ENCODE results near the gene LY6G6D.

LY6G6D gene

DNA sequence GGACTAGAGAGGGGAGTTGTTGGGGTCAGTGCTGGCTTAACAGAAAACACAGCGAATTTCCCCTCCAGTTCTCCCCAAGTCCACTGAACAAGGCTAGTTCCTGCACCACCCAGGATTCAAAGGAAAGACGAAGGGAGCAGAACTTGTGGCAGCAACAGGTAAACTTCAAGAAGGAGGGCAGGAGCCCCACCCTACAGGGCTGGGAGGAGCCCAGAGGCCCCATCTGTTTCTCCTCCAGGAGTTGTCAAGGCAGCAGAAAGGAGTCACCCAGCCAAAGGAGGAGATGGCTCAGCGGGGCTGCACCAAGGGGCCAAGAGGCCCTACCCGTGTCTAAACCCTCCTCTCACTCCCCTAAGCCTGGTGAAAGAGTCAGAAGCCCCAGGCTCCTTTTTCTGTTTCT lies 49.0 kb downstream of the LY6G6D start:
- DNase-seq (ENCODE audit: low read depth, low spot score), result no peak

DNA sequence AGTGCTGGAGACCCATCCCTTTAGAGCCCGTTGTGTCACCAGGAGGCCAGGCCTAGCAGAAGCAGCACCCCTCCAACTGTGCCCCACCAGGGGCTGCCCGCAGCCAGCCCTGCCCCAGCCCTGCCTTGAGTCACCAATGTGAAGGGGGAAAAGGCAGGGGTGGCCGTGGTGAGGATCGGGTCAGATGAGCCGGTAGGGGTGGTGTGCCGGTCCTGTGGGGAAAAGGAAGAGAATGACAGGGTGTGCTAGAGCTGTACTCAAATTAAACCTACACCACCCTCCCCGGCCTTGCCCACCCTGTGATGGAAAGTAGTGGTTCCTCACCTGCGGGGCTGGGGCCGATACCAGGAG lies 50.4 kb downstream of the LY6G6D start:
- no peak for DNase-seq (ENCODE audit: low read depth, low spot score)

DNA sequence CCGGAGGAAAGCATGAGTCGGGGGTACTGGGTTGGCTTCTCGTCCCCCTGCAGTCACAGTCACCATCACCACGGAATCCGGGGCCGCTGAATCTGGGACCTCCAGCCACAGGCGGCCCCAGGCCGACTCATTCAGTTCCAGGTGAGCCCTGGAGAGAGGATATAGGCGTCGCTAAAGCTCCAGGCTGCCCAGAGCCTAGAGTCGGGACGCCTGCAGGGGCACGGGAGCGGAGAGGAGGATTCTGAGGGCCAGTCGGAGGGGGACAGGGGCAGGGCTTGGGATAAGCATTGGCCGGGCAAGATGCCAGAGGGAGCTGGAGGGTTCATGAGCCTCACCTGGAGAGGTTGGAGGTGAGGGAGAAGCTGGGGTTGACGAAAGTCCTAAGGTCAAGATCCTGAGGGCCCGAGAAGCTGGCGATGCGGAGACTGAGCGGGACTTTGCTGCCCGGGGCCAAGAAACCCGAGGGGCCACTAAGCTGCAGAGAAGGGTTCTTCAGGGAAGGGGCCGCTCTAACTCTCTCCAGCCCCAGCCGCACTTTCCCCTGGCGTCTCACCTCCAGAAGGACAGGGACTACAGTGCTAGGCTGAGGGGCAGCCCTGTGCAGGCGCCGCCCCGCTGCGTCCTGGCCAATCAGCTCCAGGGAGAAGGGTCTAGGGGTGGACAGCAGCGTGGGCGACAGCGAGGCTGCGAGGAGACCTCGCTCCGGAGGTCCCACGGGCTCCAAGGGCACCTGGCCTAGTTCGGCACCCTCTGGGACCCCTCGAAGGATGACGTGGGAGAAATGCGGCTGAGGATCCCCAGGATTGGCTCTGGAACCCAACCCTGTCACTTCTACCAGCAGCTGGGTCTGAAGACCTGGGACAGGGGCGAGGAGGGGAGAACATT lies 51.0 kb downstream of the LY6G6D start:
- DNase-seq (ENCODE audit: low read depth, low spot score), result peak; percentile 75

DNA sequence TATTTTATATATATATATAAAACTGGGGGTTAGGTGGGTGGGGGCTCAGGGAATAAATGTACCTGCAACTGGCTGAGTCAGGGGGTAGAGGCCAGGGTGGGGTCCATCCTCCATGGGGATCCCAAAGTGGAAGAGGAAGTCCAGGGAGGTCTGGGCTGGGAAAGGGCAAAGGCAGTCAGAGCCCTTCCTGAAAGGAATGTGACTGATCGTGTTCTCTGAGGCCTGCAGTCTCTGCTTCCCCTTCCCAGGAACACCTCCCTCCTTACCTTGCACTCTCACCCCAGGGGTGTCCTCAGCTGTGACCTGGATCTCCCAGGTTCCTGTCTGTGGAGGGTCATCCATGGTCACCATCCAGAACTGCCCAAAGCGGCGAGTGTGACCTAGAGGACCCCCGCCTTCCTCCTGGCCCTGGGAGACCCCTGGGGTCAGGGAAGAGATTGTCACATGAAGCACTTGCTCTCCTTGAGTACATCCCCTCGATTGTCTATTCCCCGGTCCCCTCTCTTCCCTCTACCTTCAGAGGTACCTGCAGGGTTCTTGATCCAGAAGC lies 52.0 kb downstream of the LY6G6D start:
- DNase-seq (ENCODE audit: low read depth, low spot score), result peak; percentile 32

Data from ELF-1 (cell line).